HG02610 (cell line): Measurements from ENCODE around the gene HOMEZ.
"Not testable (repeated sequence)": the region's sequence is repeated elsewhere in the genome, so short reads cannot be mapped to it uniquely, and the experiment has no call there.

Experiments
- ATAC-seq: cut with Tn5 transposase; IDR thresholded peaks from one replicate; pipeline ENCODE4 v1.9.1; 2021; ENCODE audit warnings: mild to moderate bottlenecking, moderate library complexity; ENCODE audit not compliant: unreplicated experiment

The HOMEZ gene

DNA sequence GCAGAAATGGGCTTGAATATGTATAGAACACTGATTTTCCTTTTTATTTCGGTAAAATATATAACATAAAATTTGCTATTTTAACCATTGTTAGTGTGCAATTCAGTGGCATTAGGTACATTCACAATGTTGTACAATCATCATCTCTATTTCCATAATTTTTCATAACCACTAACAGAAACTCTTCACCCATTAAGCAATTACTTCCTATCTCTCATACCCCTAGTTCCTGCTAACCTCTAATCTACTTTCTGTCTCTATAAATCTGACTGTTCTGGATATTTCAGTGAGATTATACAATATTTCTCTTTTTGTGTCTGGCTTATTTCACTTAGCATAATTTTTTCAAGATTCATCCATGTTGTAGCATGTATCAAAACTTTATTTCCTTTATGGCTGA, 57.1 kb downstream of the HOMEZ start:
- no peak for ATAC-seq

DNA sequence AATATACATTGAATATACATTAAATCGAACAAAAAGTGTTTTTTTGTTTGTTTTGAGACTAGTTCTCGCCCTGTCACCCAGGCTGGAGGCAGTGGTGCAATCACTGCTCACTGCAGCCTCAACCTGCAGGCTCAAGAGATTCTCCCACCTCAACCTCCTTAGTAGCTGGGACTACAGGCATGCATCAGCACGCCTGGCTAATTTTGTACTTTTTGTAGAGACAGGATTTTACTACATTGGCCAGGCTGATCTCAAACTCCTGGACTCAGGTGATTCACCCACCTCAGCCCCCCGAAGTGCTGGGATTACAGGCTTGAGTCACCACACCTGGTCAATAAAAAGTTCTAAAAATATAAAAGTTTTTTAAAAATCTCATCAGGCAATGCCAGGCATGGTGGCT, 58.4 kb downstream of the HOMEZ start:
- no peak for ATAC-seq

DNA sequence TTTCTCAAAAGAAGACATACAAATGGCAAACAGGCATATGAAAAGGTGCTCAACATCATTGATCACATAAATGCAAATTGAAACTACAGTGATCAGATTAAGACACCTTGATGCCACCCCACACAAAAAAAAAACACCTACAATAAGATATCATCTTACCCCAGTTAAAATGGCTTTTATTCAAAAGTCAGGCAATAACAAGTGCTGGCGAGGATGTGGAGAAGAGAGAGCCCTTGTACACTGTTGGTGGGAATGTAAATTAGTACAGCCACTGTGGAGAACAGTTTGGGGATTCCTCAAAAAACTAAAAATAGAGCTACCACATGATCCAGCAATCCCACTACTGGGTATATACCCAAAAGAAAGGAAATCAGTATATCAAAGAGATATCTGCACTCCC, 61.0 kb downstream of the HOMEZ start:
- not testable (repeated sequence) for ATAC-seq
